ENCODE results near the gene EHHADH.

EHHADH gene

GRCh38 chr3:185210621-185211142, 43.2 kb downstream of the EHHADH start:
- H3K36me3 ChIP-seq (ENCODE audit: control insufficient read depth, insufficient read depth, low read length) = no peaks in the 10 kb centered on the region
- DNase-seq (ENCODE audit: extremely low read depth, insufficient read length) = no peak
- TF ChIP-seq CTCF (IDR thresholded peaks at IDR 0.05; ENCODE audit: insufficient read depth, low read length, poor library complexity, severe bottlenecking) = no peak
- H3K27me3 ChIP-seq (replicated peaks; ENCODE audit: control insufficient read depth, insufficient read depth, low read length) = no peaks in the 10 kb centered on the region
- no peak overlapping the region for H3K4me3 ChIP-seq (replicated peaks; ENCODE audit: low read depth, low read length)

DNA sequence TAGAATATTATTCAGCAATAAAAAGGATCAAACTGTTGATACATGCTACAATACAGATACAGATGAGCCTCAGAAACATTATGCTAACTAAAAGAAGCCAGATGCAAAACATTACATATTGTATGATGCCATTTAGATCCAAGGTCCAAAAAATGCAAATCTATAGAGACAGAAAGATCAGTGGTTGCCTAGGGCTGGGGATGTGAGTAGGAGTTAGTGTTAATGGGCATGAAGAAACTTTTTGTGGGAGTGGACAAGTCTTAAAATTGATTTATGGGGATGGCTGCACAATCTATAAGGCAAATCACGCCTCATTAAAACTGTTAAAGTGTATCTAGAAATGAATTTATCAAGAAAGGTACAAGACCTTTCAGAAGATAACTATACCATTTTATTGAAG, 45.0 kb downstream of the EHHADH start:
- no peak for DNase-seq (ENCODE audit: extremely low read depth, insufficient read length)

DNA sequence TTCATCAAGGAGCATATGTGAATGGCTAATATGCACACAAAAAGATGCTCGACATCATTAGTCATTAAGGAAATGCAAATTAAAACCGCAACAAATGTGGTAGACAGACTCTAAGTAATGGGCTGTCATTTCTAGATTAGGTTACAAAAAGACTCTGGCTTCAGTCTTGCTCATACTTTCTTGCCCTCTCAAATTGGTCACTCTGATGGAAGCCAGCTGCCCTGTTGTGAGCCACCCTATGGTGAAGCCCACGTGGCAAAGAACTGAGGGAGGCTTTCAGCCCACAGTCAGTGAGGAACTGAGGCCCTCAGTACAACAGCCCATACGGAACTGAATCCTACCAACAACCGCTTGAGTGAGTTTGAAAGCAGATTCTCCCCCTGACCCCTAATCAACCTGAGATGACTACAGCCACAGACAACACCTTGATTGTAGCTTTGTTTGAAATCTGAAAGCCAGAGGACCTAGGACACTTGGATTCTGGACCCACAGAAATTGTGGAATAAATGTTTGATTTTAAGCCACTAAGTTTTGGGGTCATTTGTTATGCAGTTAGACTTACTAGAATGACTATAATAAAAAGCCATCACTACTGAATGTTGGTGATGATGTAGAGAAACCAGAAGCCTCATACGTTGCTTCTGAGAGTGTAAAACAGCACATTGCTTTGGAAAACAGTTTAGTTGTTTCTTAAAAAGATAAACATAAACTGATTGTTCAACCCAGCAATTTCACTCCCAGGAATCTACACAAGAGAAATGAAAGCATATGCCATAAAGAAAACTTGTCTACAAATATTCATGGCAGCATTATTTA, 45.7 kb downstream of the EHHADH start:
- Histone ChIP-seq H3K4me3 (replicated peaks; ENCODE audit: low read depth, low read length) (no peak overlapping the region; the same call in 1 of the 2 replicates), H3K36me3 (ENCODE audit: control insufficient read depth, insufficient read depth, low read length) (no peaks in the 10 kb centered on the region), H3K27me3 (replicated peaks; ENCODE audit: control insufficient read depth, insufficient read depth, low read length) (no peaks in the 10 kb centered on the region)
- no peak for TF ChIP-seq CTCF (IDR thresholded peaks at IDR 0.05; ENCODE audit: insufficient read depth, low read length, poor library complexity, severe bottlenecking)
- DNase-seq (ENCODE audit: extremely low read depth, insufficient read length) = peak; percentile 81

More for the DNA sequence above, 45.0 kb downstream of the EHHADH start:
- no peak overlapping the region for H3K4me3 ChIP-seq (replicated peaks; ENCODE audit: low read depth, low read length)
- TF ChIP-seq CTCF (IDR thresholded peaks at IDR 0.05; ENCODE audit: insufficient read depth, low read length, poor library complexity, severe bottlenecking) = no peak
- no peaks in the 10 kb centered on the region for H3K36me3 ChIP-seq (ENCODE audit: control insufficient read depth, insufficient read depth, low read length)
- H3K27me3 ChIP-seq (replicated peaks; ENCODE audit: control insufficient read depth, insufficient read depth, low read length) = no peaks in the 10 kb centered on the region

DNA sequence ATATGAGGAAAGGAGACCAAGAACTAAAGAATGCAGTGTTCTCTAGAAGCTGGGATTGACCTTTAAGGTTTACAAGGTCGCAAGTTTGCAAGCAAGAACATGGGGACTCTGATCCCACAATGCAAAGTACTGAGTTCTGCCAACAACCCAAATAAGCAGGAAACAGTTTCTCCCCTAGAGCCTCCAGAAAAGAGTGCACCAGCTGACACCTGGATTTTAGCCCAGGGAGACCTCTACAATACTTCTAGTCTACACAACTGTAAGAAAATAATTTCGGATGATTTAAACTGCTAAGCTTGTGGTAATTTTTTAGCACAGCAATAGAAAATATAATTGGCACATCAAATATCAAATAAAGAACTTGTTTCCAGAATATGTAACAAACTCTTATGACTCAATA, 46.4 kb downstream of the EHHADH start:
- Histone ChIP-seq H3K27me3 (replicated peaks; ENCODE audit: control insufficient read depth, insufficient read depth, low read length) (no peaks in the 10 kb centered on the region), H3K36me3 (ENCODE audit: control insufficient read depth, insufficient read depth, low read length) (no peaks in the 10 kb centered on the region), H3K4me3 (replicated peaks; ENCODE audit: low read depth, low read length) (no peak overlapping the region)
- no peak for TF ChIP-seq CTCF (IDR thresholded peaks at IDR 0.05; ENCODE audit: insufficient read depth, low read length, poor library complexity, severe bottlenecking)
- peak; percentile 4 for DNase-seq (ENCODE audit: extremely low read depth, insufficient read length)

DNA sequence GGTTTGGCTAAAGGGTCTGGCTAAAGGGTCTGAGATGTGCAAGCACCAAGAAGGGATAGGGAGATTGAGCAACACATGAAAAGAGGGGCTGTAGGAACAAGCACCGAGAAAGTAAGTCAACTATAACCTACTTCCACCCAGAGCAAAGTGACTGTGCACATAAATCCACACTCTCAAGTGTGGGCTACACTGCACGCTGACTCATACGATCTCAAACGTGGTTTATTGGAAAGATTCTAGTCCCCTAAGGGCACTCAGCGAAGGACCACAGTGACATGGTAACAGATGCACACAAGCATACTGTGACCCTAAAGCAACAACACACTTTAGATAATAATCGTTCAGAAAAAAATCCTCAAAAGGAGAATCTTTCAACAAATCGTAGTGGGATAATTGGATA, 48.0 kb downstream of the EHHADH start:
- Histone ChIP-seq H3K36me3 (ENCODE audit: control insufficient read depth, insufficient read depth, low read length) (no peaks in the 10 kb centered on the region), H3K4me3 (replicated peaks; ENCODE audit: low read depth, low read length) (no peak overlapping the region), H3K27me3 (replicated peaks; ENCODE audit: control insufficient read depth, insufficient read depth, low read length) (no peaks in the 10 kb centered on the region)
- DNase-seq (ENCODE audit: extremely low read depth, insufficient read length) = no peak
- TF ChIP-seq CTCF (IDR thresholded peaks at IDR 0.05; ENCODE audit: insufficient read depth, low read length, poor library complexity, severe bottlenecking) = no peak

All from GM06990 (cell line).